GM12874 (cell line): ENCODE results near the gene TCAF1.
A peak's percentile ranks its signal among the peaks of the same experiment; 100 is the strongest.

Experiments used
- TF ChIP-seq, protein P1 (sequence below): IDR thresholded peaks from 2 replicates; pipeline ENCODE4 v1.5.1; 2011; ENCODE audit warnings: low read depth, mild to moderate bottlenecking, control low read depth, low read length, moderate library complexity; ENCODE audit not compliant: insufficient read depth

TCAF1 gene

DNA sequence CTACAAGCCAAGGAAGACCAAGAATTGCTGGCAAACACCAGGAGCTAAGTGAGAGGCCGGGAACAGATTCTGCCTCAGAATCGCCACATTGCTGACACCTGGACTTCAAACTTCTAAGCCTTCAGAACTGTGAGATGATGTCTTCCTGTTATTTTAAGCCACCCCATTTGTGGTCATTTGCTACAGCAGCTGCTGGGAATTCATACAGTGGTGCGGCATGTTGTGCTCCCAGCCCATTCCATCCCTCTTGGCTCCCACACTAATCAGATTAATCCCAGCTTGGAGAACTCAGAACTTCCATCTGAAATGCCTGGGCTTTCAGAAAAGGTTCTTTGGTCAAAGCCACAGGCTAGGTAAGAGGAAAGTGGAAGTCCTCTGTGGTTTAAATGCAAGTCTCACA lies 24.9 kb downstream of the TCAF1 start:
- TF ChIP-seq, protein P1, sequence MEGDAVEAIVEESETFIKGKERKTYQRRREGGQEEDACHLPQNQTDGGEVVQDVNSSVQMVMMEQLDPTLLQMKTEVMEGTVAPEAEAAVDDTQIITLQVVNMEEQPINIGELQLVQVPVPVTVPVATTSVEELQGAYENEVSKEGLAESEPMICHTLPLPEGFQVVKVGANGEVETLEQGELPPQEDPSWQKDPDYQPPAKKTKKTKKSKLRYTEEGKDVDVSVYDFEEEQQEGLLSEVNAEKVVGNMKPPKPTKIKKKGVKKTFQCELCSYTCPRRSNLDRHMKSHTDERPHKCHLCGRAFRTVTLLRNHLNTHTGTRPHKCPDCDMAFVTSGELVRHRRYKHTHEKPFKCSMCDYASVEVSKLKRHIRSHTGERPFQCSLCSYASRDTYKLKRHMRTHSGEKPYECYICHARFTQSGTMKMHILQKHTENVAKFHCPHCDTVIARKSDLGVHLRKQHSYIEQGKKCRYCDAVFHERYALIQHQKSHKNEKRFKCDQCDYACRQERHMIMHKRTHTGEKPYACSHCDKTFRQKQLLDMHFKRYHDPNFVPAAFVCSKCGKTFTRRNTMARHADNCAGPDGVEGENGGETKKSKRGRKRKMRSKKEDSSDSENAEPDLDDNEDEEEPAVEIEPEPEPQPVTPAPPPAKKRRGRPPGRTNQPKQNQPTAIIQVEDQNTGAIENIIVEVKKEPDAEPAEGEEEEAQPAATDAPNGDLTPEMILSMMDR = no peak

DNA sequence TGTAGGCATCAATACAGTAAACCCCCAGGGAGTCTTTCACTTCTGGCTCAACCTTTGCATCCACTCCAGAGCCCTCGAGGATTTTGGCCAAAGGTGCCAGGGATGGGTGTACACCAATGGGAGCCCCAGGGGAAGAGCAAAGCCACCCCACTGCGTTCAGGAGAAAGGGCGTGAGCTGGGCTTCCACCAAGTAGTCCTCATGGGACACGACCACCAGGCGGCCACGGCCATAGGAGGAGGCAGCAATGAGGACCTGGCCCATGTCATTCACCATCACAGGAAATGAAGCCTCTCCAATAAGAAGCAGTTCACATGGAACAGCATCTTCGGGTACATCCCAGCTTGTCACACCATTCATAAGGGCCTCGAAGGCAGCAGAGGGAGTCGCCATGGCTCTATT lies 25.8 kb downstream of the TCAF1 start:
- TF ChIP-seq, protein P1 = no peak

DNA sequence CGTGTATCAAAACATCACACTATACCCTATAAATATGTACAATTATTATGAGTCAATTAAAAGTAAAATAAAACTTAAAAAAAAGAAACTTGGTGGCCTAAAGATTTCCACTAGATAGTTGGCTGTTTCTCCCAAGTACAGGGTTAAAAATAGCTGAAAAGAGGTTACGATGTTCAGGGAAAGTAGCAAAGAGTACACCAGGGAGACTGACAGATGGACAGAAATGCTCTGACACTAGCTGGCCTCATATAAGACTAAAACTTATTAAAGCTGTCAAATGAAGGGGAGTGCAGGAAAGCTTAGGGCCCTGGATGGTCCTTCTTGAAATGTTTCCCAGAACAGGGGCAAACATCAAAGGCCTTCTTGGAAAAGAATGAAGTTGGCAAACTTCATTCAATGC lies 51.3 kb downstream of the TCAF1 start:
- TF ChIP-seq, protein P1 = no peak

DNA sequence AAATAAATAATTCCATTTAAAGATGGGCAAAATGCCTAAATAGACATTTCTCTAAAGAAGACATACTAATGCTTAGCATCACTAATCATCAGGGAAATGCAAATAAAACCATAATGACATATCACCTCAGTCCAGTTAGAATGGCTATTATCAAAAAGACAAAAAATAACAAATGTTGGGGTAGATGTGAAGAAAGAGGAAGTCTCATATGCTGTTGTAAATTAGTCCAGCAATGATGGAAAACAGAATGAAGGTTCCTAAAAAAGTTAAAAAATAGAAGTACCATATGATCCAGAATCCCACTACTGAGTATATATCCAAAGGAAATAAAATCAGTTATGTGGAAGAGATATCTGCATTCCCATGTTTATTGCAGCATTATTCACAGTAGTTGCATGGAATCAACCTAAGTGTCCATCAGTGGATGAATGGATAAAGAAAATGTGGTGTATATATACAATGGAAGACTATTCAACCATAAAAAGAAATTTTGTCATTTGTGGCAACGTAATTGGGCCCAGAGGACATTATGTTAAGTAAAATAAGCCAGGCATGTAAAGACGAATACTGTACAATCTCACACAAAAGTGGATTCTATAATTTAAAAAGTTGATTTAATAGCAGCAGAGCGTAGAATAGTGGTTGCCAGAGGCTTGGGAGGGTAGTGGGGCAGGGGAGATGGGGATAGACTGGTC lies 52.0 kb downstream of the TCAF1 start:
- TF ChIP-seq, protein P1 = no peak

DNA sequence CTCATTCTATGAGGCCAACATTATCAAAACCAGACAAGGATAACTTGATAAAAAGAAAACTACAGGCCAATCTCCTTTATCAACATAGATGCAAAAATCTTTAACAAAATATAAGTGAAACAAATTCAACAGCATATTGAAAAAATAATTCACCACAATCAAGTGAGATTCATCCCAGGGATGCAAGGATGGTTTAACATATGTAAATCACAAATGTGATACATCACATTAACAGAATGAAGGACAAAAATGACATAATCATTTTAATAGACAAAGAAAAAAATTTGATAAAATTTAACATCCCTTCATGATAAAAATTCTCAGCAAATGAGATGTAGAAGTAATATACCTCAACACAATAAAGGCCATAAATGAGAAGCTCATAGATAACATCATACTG lies 53.8 kb downstream of the TCAF1 start:
- TF ChIP-seq, protein P1 = no peak

DNA sequence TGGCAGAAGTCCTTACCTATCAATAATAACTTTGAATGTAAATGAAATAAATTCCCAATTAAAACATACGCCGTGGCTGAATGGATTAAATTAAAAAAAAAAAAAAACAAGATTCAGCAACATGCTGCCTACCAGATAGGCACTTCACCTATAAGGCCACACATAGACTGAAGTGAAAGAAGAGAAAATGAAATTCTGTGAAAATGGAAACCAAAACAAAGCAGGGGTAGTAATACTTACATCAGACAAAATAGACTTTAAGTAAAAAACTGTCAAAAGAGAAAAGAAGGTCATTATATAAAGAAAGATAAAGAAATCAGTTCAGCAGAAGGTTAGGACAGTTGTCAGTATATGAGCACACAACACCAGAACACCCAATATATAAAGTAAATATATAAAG lies 55.3 kb downstream of the TCAF1 start:
- TF ChIP-seq, protein P1 = no peak

DNA sequence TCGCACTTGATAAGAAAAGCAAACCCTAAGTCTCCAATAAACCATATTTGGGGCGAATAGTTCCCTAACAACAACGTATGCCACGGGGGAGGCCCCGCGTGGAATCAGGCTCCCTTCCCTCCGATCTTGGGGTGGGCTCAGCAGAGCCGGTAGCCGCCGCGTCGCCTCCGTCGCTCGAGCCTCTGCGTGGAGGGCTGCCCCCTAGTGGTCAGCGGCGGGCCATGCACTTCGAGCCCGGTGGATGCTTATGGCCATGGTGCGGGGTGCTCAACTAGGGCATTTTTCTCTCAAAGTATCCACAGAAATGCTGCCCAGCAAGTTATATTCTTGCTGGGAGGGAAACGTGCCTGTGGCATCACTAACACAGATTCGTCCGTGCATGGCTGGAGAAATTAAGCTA lies 64.8 kb downstream of the TCAF1 start:
- TF ChIP-seq, protein P1 = peak; percentile 49
